KOPT-K1 (cell line): Measurements from ENCODE around the gene CRY2.

ENCODE experiments used
- H3K27ac ChIP-seq: fragments of 200-600 bp; sonication (generic); 2 replicates; pipeline ENCODE4 v1.5.1; 2016; ENCODE audit warnings: antibody characterized with exemption, mild to moderate bottlenecking, low read depth, low read length; ENCODE audit not compliant: poor library complexity, severe bottlenecking
- H3K36me3 ChIP-seq: fragments of 200-600 bp; sonication (generic); 2 replicates; pipeline ENCODE4 v1.5.1; 2017; ENCODE audit warnings: antibody characterized with exemption, mild to moderate bottlenecking, low read length, moderate library complexity; ENCODE audit not compliant: insufficient read depth
- H3K9me3 ChIP-seq: fragments of 200-600 bp; sonication (generic); 2 replicates; pipeline ENCODE4 v1.5.1; 2017; ENCODE audit warnings: antibody characterized with exemption, low read length, mild to moderate bottlenecking; ENCODE audit not compliant: insufficient read depth, poor library complexity, severe bottlenecking

The CRY2 gene

DNA sequence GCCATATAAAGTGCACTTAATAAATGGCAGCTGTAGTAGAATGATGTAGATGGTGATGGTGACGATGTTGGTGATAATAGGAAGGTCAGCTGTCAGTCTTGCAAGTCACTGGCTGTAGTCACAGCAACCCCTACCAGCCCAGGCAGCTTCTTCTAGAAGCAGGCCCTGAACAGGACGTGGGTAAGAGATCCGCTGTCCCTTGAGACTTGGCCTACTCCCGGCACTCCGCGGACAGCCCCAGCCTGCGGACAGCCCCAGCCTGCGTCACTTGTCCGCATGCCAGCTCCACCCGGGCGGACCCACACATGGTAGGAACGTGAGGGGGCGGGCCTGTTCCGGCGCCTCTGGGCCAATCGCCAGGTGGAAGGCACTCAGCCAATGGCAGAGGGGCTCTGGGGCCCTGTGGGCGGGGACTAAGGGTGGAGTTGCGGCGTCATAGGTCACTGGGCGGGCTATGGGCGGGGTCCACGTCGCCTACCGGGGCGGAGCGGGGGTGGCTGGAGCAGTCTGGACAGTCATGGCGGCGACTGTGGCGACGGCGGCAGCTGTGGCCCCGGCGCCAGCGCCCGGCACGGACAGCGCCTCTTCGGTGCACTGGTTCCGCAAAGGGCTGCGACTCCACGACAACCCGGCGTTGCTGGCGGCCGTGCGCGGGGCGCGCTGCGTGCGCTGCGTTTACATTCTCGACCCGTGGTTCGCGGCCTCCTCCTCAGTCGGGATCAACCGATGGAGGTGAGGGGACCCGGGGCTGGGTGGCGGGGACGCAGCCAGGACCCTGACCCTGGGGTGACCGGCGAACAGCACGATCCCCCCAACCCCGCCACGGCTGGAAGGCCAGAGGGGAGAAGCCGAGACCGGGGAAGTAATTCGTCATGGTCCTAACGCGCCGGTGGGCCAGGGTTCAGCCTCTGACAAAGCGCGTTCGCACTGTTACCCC is at the start of gene CRY2:
Gene CRY2, plus strand, starts transcription at position 502 of the 937 bp plus-strand sequence. Its CDS starts 16 bp downstream, at position 518.
- Histone ChIP-seq H3K27ac (peak within 1 kb of the TSS; percentile 59), H3K36me3 (no peaks in the 10 kb centered on the region), H3K9me3 (no peaks in the 10 kb centered on the region)

DNA sequence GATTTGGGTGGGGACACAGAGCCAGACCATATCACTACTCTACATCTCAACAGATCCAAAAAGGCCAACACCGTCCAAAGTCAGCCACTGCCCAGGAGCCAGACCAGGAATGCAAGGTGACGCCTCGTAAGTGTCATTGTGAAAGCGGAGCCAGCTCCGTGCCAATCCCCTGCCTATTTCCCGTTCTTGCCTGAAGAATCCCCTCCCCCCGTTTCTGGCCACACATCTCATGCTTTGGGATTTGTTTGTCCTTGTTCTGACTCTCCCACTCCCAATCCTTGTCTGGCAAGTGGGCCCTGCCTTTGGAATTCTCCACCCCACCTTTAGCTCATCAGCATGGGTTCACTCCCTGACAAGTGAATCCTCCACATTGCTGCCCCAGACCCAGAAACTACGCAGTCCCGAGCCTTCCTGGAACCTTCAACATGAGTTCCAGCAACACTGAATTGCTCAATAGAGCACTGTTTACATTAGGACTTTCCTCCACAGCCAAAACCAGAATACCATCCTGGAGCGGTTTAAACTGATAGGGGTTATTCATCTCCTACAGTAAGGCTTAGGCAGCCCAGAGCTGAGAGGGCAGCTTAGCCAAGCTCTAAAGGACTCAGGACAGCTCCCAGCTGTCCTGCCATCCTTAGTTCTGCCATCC is 48.4 kb upstream of the CRY2 start:
- Histone ChIP-seq H3K9me3 (no peaks in the 10 kb centered on the region), H3K36me3 (no peaks in the 10 kb centered on the region), H3K27ac (no peak overlapping the region)

DNA sequence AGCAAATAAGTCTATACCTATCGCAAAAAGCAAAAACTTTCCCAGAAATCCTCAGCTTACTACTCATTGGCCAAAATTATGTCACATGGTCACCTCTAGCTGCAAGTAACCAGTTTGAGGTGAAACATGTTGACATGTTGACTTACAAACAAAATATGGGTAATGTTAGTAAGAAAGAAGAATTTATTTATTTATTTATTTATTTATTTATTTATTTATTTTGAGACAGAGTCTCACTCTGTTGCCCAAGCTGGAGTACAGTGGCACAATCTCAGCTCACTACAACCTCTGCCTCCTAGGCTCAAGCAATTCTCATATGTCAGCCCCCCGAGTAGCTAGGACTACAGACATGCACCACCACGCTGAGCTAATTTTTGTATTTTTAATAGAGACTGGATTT is 47.7 kb upstream of the CRY2 start:
- no peak overlapping the region for H3K27ac ChIP-seq
- no peaks in the 10 kb centered on the region for H3K9me3 ChIP-seq
- no peaks in the 10 kb centered on the region for H3K36me3 ChIP-seq

DNA sequence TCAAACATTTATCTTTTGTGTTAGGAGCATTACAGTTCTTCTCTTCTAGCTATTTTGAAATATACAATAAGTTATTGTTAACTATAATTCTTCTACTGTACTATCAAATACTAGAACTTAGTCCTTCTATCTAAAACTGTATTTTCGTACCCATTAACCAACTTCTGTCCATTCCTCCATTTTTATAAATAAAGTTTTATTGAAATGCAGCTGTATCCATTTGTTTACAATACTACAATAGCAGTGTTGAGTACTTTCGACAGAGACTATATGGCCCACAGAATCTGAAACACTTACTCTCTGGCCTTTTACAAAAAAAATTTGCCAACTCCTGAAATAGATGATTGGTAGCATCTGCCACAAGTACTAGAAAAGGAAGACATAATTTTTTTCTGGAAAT is 47.0 kb upstream of the CRY2 start:
- Histone ChIP-seq H3K9me3 (no peaks in the 10 kb centered on the region), H3K27ac (no peak overlapping the region), H3K36me3 (no peaks in the 10 kb centered on the region)

DNA sequence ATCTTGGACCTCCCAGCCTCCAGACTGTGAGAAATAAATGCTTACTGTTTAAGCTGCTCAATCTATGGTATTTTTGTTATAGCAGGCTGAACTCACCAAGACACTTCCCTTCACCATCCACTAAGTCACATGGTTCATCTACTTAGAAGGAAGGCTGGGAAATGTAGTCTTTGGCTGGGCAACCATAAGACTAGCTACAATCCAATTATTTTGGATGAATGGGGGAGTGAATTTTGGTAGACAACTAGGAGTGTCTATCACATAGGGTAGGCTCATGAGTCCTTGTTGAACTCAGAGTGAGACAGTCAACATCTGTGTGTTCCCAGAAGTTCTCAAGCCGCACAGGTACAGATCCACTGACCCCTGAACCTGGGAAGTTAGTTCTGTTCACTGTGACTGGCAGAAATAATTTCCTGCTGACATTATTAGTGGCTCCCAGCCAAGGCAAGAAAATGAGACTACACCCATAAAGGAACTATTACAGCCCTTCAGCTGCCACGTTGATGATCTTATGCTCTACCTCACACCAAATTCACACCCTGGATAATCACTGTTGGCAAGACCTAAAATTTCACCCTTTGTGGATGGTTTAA is 45.5 kb upstream of the CRY2 start:
- no peaks in the 10 kb centered on the region for H3K36me3 ChIP-seq
- no peaks in the 10 kb centered on the region for H3K9me3 ChIP-seq
- H3K27ac ChIP-seq: no peak overlapping the region

DNA sequence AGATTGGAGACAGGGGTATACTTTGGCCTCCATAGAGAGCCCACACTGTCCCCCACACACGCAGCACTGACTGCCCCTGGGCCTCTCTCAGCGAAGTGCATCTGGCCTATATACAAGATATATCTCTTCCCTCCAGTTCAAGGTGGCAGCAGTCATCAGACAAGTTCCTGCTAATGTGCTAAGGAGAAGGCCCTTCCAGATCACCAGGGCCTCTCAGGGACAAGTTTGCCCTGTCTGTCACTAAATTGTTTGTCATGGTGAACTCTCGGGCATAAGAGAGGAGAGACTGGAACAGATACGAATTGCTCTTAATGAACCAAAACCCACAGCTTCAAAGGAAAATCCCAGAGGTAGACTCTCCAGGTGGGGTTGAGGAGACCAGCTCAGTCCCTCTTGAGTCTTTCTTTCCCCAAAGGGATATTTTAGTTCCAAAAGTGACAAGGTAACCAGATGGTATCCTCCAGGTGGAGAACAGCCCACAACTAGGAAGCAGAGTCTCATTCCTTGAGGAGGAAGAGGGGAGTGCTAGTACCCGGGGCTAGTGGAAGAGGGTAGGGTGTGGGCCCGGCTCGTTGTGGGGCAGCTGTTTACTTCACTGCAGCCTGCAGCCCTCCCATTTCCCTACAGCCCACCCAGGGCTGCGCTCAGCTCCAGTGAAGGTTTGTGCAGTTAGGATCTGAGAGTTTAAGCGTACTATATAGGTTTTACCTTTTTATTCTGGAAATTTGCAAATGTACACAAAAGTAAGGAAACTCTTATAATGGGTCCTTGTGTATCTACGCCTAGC is 44.6 kb upstream of the CRY2 start:
- H3K36me3 ChIP-seq: no peaks in the 10 kb centered on the region

DNA sequence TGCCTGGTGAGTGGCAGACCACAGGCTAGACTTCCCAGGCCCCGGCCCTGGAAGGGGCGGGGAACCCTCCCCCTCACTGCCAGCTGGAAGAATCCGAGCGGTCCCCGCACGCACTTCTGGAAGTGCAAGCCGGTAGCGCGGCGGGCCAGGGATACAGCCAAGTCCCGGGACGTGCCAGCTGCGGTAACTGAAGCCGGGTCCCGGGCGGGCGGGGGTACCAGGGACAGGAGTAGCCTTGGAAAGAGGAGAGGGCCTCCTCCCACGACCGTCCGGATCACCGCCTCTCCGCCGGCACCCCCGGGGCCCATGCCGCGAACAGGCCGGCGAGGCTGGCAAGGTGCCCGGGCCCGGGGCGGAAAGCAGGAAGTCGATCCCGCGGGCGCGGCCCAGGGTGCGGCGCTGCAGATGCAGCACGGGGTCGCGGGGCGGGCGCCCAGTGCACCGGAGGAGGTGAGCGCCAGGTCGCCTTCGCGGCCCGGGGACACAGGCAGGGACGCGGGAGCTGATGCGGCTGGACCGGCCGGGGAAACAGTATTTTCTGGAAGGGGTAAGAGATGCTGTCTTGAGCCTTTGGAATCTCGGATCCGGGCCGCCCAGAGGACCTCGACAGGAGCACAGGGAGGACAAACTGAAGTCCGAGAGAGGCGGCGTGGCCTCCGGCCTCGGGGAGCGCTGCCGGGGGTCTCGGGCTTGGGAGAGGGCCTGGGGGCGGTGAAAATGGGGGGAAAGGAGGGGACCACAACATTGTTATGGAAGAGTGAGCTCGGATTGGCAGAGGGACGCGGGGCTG is 43.1 kb upstream of the CRY2 start:
- Histone ChIP-seq H3K36me3 (peaks cover 6% of the 10 kb centered on the region; the same call in 1 of the 2 replicates), H3K9me3 (no peaks in the 10 kb centered on the region), H3K27ac (peak overlapping the region; percentile 69)

More for the DNA sequence above, 44.6 kb upstream of the CRY2 start:
- Histone ChIP-seq H3K27ac (no peak overlapping the region), H3K9me3 (no peaks in the 10 kb centered on the region)

DNA sequence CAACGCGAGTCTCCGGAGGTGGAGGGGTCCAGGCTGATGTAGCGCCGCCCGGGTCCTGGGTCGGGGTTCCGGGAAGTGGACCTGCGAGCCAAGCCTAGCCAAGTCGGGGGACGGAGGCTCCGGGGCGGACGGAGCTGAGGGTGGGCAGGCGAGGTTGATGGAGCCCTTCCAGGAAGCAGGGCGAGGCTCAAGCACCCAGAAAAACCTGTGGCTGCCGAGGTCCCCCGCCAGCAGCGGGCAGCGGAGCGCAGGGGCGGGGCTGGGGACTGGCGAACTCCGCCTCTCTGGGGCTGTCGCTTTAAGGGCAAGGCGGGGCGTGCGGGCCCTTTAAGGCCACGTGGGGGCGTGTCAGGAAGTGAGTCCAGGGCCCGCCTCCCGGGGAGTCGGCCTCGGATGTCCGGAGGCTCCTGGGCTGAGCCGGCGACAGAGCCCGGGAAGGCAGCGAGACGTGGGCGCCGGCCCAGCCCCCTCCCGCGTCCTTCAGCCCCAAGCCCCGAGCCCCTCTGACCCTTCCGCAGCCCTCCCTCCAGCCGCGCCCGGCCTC is 42.4 kb upstream of the CRY2 start, which contains the start of gene SLC35C1:
Gene SLC35C1, plus strand, starts transcription at position 389 of the 544 bp plus-strand sequence. CDS start 653 bp downstream, outside the sequence.
- Histone ChIP-seq H3K9me3 (no peaks in the 10 kb centered on the region), H3K36me3 (peaks cover 13% of the 10 kb centered on the region; the same call in 1 of the 2 replicates), H3K27ac (peak within 1 kb of the TSS; percentile 69)

DNA sequence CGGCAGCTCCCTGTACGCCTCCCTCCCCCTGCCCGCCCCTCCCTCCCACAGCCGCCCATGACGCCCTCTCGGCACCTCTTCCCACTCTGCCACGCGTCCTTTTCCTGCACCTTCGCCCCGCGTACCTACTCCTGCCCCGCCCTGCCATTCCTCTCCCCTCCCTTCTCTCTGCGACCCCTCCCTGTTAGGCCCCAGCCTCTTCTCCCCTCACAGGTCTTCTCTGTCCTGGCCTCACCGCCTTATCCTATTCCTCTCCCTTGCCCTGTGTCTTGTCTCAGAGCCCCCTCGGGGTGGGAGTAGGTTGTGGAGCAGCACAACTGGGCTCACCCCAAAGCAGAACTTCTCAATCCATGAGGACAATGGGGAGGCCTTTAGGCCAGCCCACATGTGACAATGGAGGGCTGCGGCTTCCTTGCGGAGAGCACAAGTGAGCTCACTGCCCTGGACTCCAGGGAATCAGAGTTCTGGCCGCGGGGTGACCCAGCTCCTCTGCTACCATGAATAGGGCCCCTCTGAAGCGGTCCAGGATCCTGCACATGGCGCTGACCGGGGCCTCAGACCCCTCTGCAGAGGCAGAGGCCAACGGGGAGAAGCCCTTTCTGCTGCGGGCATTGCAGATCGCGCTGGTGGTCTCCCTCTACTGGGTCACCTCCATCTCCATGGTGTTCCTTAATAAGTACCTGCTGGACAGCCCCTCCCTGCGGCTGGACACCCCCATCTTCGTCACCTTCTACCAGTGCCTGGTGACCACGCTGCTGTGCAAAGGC is 41.8 kb upstream of the CRY2 start:
- Histone ChIP-seq H3K9me3 (no peaks in the 10 kb centered on the region), H3K27ac (peak overlapping the region; percentile 69), H3K36me3 (peaks cover 18% of the 10 kb centered on the region; the same call in 1 of the 2 replicates)

DNA sequence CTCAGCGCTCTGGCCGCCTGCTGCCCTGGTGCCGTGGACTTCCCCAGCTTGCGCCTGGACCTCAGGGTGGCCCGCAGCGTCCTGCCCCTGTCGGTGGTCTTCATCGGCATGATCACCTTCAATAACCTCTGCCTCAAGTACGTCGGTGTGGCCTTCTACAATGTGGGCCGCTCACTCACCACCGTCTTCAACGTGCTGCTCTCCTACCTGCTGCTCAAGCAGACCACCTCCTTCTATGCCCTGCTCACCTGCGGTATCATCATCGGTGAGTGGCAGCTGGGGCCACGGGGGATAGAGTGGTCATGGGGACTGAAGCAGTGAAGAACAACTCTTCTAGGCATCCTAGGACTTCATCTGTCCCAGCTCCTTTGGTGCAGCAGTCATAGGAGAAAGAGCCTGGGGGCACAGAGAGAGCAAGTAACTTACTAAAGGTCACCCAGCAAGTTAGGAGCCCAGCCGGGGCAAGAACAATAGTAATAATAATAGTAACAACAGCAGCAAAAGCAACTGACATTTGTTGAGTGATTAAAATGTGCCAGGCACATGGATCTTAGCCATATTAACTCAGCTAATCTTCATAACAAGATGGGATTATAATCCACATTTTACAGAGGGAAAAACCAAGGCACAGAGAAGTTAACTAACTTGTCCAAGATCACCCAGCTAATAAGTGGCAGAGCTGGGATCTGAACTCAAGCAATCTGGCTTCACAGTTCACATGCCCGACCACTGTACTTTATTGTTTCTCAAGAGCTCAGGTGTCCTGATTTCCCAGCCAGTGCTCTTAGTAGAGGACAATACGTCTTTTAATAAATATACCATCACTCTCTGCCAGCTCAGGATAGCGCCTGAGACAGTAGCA is 41.0 kb upstream of the CRY2 start:
- Histone ChIP-seq H3K36me3 (peaks cover 27% of the 10 kb centered on the region), H3K27ac (peak overlapping the region; percentile 69), H3K9me3 (no peaks in the 10 kb centered on the region)

DNA sequence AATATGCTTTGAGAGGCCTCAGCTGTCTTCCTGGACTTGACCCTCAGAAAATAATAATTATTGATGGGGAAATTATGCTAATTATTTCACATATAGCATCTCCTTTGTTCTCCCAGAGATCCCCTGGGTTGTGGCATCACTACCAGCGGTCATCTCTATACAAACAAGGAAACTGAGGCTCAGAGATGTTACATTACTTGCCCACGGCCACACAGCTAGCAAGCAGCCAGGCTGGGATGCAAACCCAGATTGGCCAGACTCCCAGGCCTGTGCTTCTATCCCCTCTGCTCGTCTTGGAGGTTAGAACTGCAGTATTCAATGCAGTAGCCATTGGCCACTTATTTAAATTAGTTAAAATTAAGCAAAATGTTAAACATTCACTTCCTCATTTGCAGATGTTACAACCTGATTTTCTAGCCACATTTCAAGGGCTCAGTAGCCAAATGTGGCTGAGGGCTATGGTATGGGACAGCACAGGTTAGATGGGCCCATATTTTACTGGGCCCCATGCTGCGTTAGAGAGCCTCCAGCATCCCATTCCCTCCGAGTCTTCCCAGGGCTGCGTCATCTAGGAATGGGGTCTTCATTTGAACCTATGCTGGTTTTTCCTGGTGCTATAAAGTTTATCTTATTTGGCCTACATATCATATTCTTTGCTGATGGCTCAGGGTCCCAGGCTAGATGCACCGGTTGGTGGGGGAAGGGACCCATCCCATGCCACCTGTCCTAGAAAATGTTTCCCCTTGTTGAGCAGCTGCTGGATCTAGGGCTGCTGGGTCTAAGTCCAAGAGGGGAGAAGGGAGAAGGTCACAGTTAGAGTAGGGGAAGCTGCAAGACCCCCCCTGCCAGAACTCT is 40.1 kb upstream of the CRY2 start:
- H3K36me3 ChIP-seq: peaks cover 35% of the 10 kb centered on the region
- H3K9me3 ChIP-seq: no peaks in the 10 kb centered on the region
- H3K27ac ChIP-seq: no peak overlapping the region

DNA sequence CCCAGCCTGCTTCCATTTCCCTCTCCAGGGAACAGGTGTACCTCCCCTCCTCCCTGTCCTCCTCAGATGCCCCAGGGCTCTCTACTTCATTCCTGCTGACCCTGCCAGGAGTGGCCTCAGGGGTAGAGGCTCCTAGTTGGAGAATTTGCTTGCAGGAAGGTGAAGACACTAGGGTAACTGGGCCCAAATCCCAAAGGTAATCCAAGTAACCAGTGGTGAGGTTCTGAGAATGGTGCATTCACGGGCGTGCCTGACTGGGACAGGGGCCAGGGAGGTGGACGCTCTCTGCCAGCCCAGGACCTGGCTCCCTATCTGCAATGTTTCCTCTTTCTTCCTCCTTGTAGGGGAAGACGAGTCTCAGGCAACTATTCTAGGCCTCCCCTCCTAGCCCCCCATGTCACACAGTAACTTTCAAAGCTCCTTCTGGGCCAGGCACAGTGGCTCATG is 39.5 kb upstream of the CRY2 start:
- Histone ChIP-seq H3K36me3 (peaks cover 40% of the 10 kb centered on the region), H3K27ac (no peak overlapping the region), H3K9me3 (no peaks in the 10 kb centered on the region)
